ENCODE data around the gene AXIN2.

DNA sequence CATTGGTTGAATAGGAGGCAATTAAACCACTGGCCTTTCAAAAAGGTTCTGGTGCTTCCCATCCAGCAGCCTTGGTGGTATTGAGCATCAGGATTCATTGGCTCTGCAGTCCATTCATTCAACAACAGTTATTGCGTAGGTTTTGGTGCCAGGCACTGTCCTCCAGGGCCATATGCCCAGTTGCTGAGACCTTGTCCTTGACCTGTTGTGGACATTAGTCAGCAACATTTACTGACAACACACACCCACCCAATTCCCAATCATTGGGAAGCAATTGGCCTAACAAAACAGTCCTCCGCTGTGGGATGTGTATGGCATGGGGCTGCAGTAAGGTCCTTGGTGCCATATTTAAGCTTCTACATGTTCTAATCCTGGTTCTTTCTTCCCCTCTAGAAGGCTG is 82.2 kb downstream of the AXIN2 start:
- TF ChIP-seq POLR2A (IDR thresholded peaks at IDR 0.05): no peak
- TF ChIP-seq, protein P1, sequence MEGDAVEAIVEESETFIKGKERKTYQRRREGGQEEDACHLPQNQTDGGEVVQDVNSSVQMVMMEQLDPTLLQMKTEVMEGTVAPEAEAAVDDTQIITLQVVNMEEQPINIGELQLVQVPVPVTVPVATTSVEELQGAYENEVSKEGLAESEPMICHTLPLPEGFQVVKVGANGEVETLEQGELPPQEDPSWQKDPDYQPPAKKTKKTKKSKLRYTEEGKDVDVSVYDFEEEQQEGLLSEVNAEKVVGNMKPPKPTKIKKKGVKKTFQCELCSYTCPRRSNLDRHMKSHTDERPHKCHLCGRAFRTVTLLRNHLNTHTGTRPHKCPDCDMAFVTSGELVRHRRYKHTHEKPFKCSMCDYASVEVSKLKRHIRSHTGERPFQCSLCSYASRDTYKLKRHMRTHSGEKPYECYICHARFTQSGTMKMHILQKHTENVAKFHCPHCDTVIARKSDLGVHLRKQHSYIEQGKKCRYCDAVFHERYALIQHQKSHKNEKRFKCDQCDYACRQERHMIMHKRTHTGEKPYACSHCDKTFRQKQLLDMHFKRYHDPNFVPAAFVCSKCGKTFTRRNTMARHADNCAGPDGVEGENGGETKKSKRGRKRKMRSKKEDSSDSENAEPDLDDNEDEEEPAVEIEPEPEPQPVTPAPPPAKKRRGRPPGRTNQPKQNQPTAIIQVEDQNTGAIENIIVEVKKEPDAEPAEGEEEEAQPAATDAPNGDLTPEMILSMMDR (IDR thresholded peaks at IDR 0.05): no peak
- TF ChIP-seq POLR2AphosphoS5 (IDR thresholded peaks at IDR 0.05): no peak
- TF ChIP-seq EP300 (IDR thresholded peaks at IDR 0.05; ENCODE audit: low read depth): no peak
